ENCODE data around the gene ACTL7A.

DNA sequence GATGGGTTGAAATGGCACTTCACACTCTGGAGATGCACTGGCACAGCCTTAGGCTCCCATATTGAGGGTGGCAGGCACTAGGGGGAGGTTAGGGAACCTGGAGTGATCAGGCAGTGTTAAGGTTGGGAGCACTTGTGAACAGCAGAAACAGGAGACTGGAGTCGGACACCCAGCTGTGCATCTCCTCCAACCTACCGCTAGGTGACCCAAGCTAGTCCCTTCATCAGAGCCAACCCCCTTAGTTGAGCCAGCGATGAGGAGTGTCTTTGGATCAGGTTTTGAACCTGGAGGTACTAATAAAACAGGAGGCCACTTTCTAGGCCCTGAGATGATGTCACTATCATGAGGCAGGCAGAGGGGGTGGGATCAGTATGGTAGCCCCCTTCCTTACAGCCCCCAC is 8.0 kb upstream of the ACTL7A start:
- TF ChIP-seq EP300 (IDR thresholded peaks at IDR 0.05) (no peak), POLR2A (IDR thresholded peaks at IDR 0.05) (no peak), POLR2AphosphoS5 (IDR thresholded peaks at IDR 0.05) (no peak)
